Sigmoid colon (tissue), 3 donors: ENCODE data around the gene MFSD6.
"Not testable (repeated sequence)": the region's sequence is repeated elsewhere in the genome, so short reads cannot be mapped to it uniquely, and the experiment has no call there.

Experiments used
- POLR2A ChIP-seq, 2 donors: fragments of 450-650 bp; IDR thresholded peaks; one replicate each; pipeline ENCODE4 v1.6.1; 2016; ENCODE audit warnings: antibody characterized with exemption in 2 of 2, mild to moderate bottlenecking in 2 of 2, moderate library complexity in 2 of 2
- TF ChIP-seq, protein P1 (sequence below), 4 experiments: fragments of 450-650 bp in 3 of 4; fragments of 200-600 bp in 1 of 4; IDR thresholded peaks; one replicate each; pipeline ENCODE4 v1.5.1; 2016 to 2019; ENCODE audit warnings: antibody characterized with exemption in 4 of 4, mild to moderate bottlenecking in 3 of 4, moderate library complexity in 2 of 4

DNA sequence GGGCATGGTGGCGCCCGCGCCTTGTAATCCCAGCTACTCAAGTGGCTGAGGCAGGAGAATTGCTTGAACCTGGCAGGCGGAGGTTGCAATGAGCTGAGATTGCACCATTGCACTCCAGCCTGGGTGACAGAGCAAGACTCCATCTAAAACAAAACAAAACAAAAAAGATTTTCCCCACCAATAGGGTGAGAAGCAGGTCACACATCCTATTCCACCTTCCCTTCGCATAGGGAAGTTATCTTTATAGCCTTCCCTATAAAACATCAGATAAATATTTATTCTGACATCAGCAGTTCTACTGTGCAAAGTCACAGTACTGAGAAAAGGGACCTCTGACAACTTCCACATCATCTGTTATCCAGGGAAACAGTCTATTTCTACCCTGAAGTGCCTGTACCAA, 101.7 kb downstream of the MFSD6 start:
- not testable (repeated sequence) for TF ChIP-seq POLR2A (IDR thresholded peaks at IDR 0.05)
- TF ChIP-seq, protein P1, sequence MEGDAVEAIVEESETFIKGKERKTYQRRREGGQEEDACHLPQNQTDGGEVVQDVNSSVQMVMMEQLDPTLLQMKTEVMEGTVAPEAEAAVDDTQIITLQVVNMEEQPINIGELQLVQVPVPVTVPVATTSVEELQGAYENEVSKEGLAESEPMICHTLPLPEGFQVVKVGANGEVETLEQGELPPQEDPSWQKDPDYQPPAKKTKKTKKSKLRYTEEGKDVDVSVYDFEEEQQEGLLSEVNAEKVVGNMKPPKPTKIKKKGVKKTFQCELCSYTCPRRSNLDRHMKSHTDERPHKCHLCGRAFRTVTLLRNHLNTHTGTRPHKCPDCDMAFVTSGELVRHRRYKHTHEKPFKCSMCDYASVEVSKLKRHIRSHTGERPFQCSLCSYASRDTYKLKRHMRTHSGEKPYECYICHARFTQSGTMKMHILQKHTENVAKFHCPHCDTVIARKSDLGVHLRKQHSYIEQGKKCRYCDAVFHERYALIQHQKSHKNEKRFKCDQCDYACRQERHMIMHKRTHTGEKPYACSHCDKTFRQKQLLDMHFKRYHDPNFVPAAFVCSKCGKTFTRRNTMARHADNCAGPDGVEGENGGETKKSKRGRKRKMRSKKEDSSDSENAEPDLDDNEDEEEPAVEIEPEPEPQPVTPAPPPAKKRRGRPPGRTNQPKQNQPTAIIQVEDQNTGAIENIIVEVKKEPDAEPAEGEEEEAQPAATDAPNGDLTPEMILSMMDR (IDR thresholded peaks at IDR 0.05): not testable (repeated sequence)
